Nephron (organoid): ENCODE results near the gene TRMT11.

ENCODE experiments used
- H3K27ac Mint-ChIP-seq, 3 experiments: 2 replicates each; pipeline ENCODE4 v1.8.0; 2020; ENCODE audit warnings: mixed read lengths in 3 of 3, mild to moderate bottlenecking in 2 of 3, moderate library complexity in 1 of 3
- H3K27me3 Mint-ChIP-seq: 2 replicates; pipeline ENCODE4 v1.8.0; 2021; ENCODE audit warnings: low read depth, mild to moderate bottlenecking, moderate library complexity, mixed read lengths
- H3K36me3 Mint-ChIP-seq: 2 replicates; pipeline ENCODE4 v1.8.0; 2020; ENCODE audit warnings: low read depth, mixed read lengths
- H3K4me1 Mint-ChIP-seq: 2 replicates; pipeline ENCODE4 v1.8.0; 2020; ENCODE audit warnings: mixed read lengths
- H3K4me3 Mint-ChIP-seq, 3 experiments: 2 replicates each; pipeline ENCODE4 v1.8.0; 2020; ENCODE audit warnings: mild to moderate bottlenecking in 3 of 3, mixed read lengths in 3 of 3, moderate library complexity in 2 of 3
- H3K9me3 Mint-ChIP-seq: 2 replicates; pipeline ENCODE4 v1.8.0; 2020; ENCODE audit warnings: mixed read lengths
- CTCF ChIP-seq, 3 experiments: fragments of 200-600 bp; sonication (generic); IDR thresholded peaks; one replicate each; pipeline ENCODE4 v1.5.0; 2021; ENCODE audit warnings: antibody characterized with exemption in 3 of 3; ENCODE audit not compliant: unreplicated experiment in 3 of 3

Gene TRMT11

GRCh38 chr6:126076992-126077664 lies 90.8 kb downstream of the TRMT11 start:
- peaks cover 31% of the 10 kb centered on the region for H3K4me1 Mint-ChIP-seq
- no peaks in the 10 kb centered on the region for H3K27me3 Mint-ChIP-seq
- TF ChIP-seq CTCF (IDR thresholded peaks at IDR 0.05; ENCODE audit: unreplicated experiment in 3 of 3): no peak
- H3K9me3 Mint-ChIP-seq: no peaks in the 10 kb centered on the region
- peak overlapping the region; percentile 77 to 92 (median 89) for H3K27ac Mint-ChIP-seq
- no peak overlapping the region for H3K4me3 Mint-ChIP-seq
- H3K36me3 Mint-ChIP-seq: peaks cover 15% of the 10 kb centered on the region

DNA sequence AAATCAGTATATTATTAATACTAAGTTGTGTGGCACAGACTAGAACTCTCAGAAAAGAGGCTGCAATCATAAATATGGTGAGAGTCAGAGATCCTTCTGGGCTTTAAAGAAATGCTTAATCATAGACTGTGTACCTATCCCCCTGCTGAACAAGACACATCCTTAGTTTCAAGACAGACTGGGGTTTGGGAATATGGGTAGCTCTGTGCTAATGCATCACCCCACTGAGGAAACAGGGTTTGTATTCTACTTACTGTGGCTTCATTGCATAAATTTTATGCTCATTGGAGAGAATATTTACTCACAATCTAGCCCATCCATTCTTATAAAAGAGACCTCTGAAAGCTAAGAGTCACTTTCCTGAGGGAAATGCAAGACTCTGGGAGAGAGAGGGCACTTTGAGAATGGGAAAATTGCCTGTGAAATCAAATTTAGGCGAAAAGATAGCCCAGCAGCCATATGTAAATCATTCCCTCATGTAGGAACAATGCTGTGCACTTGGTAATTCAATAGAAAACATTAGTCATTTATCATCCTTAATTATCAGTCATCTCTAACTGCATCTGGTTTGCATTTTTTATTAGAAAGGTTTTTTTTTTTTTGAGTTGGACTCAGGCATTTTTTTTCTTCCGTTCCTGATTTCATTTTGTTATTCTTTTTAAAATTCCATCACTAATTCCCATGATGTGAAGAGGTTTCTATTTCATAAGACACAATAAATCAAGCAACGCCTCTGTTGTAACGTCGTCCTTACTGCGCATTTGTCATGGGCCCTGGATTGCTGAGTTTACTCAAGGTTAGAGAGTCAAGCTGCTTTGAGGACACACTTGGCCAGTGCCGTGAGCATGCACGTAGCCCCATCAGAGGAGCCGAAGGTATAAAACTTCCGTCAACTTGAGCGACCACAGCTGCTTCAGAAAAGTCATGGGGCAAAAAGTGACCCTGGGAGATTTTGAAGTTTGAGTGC lies 91.8 kb downstream of the TRMT11 start:
- Mint-ChIP-seq H3K4me1 (peaks cover 31% of the 10 kb centered on the region), H3K36me3 (peaks cover 13% of the 10 kb centered on the region), H3K27me3 (no peaks in the 10 kb centered on the region), H3K27ac (peak overlapping the region; percentile 77 to 92 (median 89)), H3K9me3 (no peaks in the 10 kb centered on the region), H3K4me3 (peak overlapping the region in 1 of 3 experiments; percentile 28)
- TF ChIP-seq CTCF (IDR thresholded peaks at IDR 0.05; ENCODE audit: unreplicated experiment in 3 of 3): no peak

DNA sequence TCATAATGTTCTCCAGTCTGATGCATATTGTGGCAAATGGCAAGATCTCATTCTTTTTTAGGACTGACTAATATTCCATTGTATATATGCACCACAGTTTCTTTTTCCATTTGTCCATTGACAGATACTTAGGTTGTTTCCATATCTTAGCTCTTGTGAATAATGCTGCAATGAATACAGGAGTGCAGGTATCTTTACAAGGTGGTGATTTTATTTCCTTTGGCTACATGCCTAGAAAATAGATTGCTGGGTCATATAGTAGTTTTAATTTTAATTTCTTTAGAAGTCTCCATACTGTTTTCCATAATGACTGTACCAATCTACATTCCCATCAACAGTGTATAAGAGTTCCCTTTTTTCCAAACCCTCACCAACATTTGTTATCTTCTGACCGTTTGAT lies 97.5 kb downstream of the TRMT11 start:
- H3K36me3 Mint-ChIP-seq: peaks cover 32% of the 10 kb centered on the region
- H3K4me3 Mint-ChIP-seq: no peak overlapping the region
- H3K9me3 Mint-ChIP-seq: peaks cover 12% of the 10 kb centered on the region
- H3K4me1 Mint-ChIP-seq: peaks cover 12% of the 10 kb centered on the region
- no peak for TF ChIP-seq CTCF (IDR thresholded peaks at IDR 0.05; ENCODE audit: unreplicated experiment in 3 of 3)
- no peak overlapping the region for H3K27ac Mint-ChIP-seq
- no peaks in the 10 kb centered on the region for H3K27me3 Mint-ChIP-seq

GRCh38 chr6:126086560-126086959 lies 100.2 kb downstream of the TRMT11 start:
- no peak for TF ChIP-seq CTCF (IDR thresholded peaks at IDR 0.05; ENCODE audit: unreplicated experiment in 3 of 3)
- Mint-ChIP-seq H3K4me3 (no peak overlapping the region), H3K4me1 (peaks cover 18% of the 10 kb centered on the region), H3K36me3 (peaks cover 28% of the 10 kb centered on the region), H3K27me3 (no peaks in the 10 kb centered on the region), H3K27ac (peak overlapping the region in 2 of 3 experiments; percentile 1 to 16), H3K9me3 (peaks cover 12% of the 10 kb centered on the region)
